ENCODE measurements around the gene FANK1. TPM values are rescaled to one million over a fixed set of nuclear protein-coding genes. Genes with fewer than 3 reads are reported as not detected.

The FANK1 gene
- total RNA-seq, 2 experiments from 2014 or later: 0.25 TPM; not detected in 1

- ATAC-seq (ENCODE audit: poor library complexity): no peak
Measured at GRCh38 chr10:125852487-125852886, 43.9 kb upstream of the FANK1 start.

GRCh38 chr10:125857185-125857760 is 39.1 kb upstream of the FANK1 start:
- ChIA-PET CTCF (no interaction called here), POLR2A (no interaction called here)
- DNase-seq (no peak), ATAC-seq (ENCODE audit: poor library complexity) (no peak)
- H3K36me3 ChIP-seq (ENCODE audit: insufficient read depth, low read length): peaks cover 12% of the 10 kb centered on the region
- H3K27me3 ChIP-seq (ENCODE audit: control insufficient read depth in 1 of 2, insufficient read depth in 2 of 2, low read length in 2 of 2): no peaks in the 10 kb centered on the region
- Mint-ChIP-seq H3K4me1 (ENCODE audit: low read depth) (no peaks in the 10 kb centered on the region), H3K36me3 (ENCODE audit: low read depth) (peaks cover 18% of the 10 kb centered on the region), H3K27ac (no peak overlapping the region), H3K27me3 (no peaks in the 10 kb centered on the region), H3K9me3 (no peaks in the 10 kb centered on the region), H3K4me3 (no peak overlapping the region)
- intact Hi-C loops (cut with DNase I, micrococcal nuclease): no loop called here
- no peaks in the 10 kb centered on the region for H3K4me1 ChIP-seq (ENCODE audit: insufficient read depth, low read length)
- no peaks in the 10 kb centered on the region for H3K9me3 ChIP-seq (ENCODE audit: control insufficient read depth in 1 of 2, insufficient read depth in 1 of 2, low read length in 2 of 2)
- no peak for TF ChIP-seq CTCF (IDR thresholded peaks at IDR 0.05)
- no peak overlapping the region for H3K4me3 ChIP-seq (ENCODE audit: low read length)
- no peak overlapping the region for H3K27ac ChIP-seq (ENCODE audit: low read depth in 1 of 2, low read length in 2 of 2)

More at GRCh38 chr10:125852487-125852886, 43.9 kb upstream of the FANK1 start:
- POLR2A ChIA-PET: no interaction called here
- Mint-ChIP-seq H3K4me1 (ENCODE audit: low read depth) (no peaks in the 10 kb centered on the region), H3K27me3 (no peaks in the 10 kb centered on the region), H3K36me3 (ENCODE audit: low read depth) (peaks cover 44% of the 10 kb centered on the region), H3K4me3 (no peak overlapping the region), H3K9me3 (no peaks in the 10 kb centered on the region), H3K27ac (no peak overlapping the region)
- Histone ChIP-seq H3K4me1 (ENCODE audit: insufficient read depth, low read length) (no peaks in the 10 kb centered on the region), H3K27me3 (ENCODE audit: control insufficient read depth in 1 of 2, insufficient read depth in 2 of 2, low read length in 2 of 2) (no peaks in the 10 kb centered on the region), H3K27ac (ENCODE audit: low read depth in 1 of 2, low read length in 2 of 2) (no peak overlapping the region), H3K4me3 (ENCODE audit: low read length) (no peak overlapping the region), H3K36me3 (ENCODE audit: insufficient read depth, low read length) (peaks cover 22% of the 10 kb centered on the region), H3K9me3 (ENCODE audit: control insufficient read depth in 1 of 2, insufficient read depth in 1 of 2, low read length in 2 of 2) (no peaks in the 10 kb centered on the region)
- no peak for DNase-seq
- no peak for TF ChIP-seq CTCF (IDR thresholded peaks at IDR 0.05)
- CTCF ChIA-PET: no interaction called here
- intact Hi-C loops (cut with DNase I, micrococcal nuclease): no loop called here

- ChIA-PET CTCF (interaction anchor here (0.6 kb wide), 1 partner anchor 9 kb away, joined by 4 read pairs; no protein-coding TSS in a partner anchor), POLR2A (no interaction called here)
- DNase-seq (no peak), ATAC-seq (ENCODE audit: poor library complexity) (no peak)
- Mint-ChIP-seq H3K9me3 (no peaks in the 10 kb centered on the region), H3K4me1 (ENCODE audit: low read depth) (no peaks in the 10 kb centered on the region), H3K27ac (no peak overlapping the region), H3K4me3 (no peak overlapping the region), H3K27me3 (no peaks in the 10 kb centered on the region), H3K36me3 (ENCODE audit: low read depth) (peaks cover 4% of the 10 kb centered on the region)
- intact Hi-C loops (cut with DNase I, micrococcal nuclease): no loop called here
- no peak overlapping the region for H3K27ac ChIP-seq (ENCODE audit: low read depth in 1 of 2, low read length in 2 of 2)
- H3K4me1 ChIP-seq (ENCODE audit: insufficient read depth, low read length): no peaks in the 10 kb centered on the region
- peaks cover 3% of the 10 kb centered on the region for H3K36me3 ChIP-seq (ENCODE audit: insufficient read depth, low read length)
- H3K4me3 ChIP-seq (ENCODE audit: low read length): no peak overlapping the region
- H3K27me3 ChIP-seq (ENCODE audit: control insufficient read depth in 1 of 2, insufficient read depth in 2 of 2, low read length in 2 of 2): no peaks in the 10 kb centered on the region
- H3K9me3 ChIP-seq (ENCODE audit: control insufficient read depth in 1 of 2, insufficient read depth in 1 of 2, low read length in 2 of 2): no peaks in the 10 kb centered on the region
- TF ChIP-seq CTCF (IDR thresholded peaks at IDR 0.05): no peak
Measured at GRCh38 chr10:125859128-125859817, 37.1 kb upstream of the FANK1 start.
